ENCODE results near the gene BOLL. TPM values are rescaled to one million over a fixed set of nuclear protein-coding genes. Genes with fewer than 3 reads are reported as not detected.
"Not testable (repeated sequence)": the region's sequence is repeated elsewhere in the genome, so short reads cannot be mapped to it uniquely, and the experiment has no call there.

BOLL gene
- total and polyA plus RNA-seq, 2 donors (not counting 1 experiment from before 2014, with no cell fraction given): not detected

- Histone ChIP-seq H3K9ac (ENCODE audit: insufficient read depth, low read length) (no peak overlapping the region), H3K79me2 (ENCODE audit: control insufficient read depth, insufficient read depth, low read length) (no peaks in the 10 kb centered on the region), H3K4me1 (ENCODE audit: control insufficient read depth, extremely low read depth, insufficient read depth, low read length) (no peaks in the 10 kb centered on the region), H3K36me3 (ENCODE audit: control insufficient read depth, insufficient read depth, low read length) (no peaks in the 10 kb centered on the region), H2AFZ (ENCODE audit: low read length) (no peak overlapping the region), H3K4me3 (replicated peaks in 1 of 4; ENCODE audit: control extremely low read depth in 1 of 4, insufficient read depth in 1 of 4, low read depth in 3 of 4, low read length in 4 of 4) (no peak overlapping the region), H3K9me3 (ENCODE audit: control insufficient read depth, insufficient read depth, low read depth, low read length) (no peaks in the 10 kb centered on the region), H3K27ac (ENCODE audit: insufficient read depth, low read length) (no peak overlapping the region), H3K27me3 (ENCODE audit: control insufficient read depth, insufficient read depth, low read length) (no peaks in the 10 kb centered on the region), H3K4me2 (ENCODE audit: extremely low read depth, insufficient read depth, low read length) (no peak overlapping the region), H4K20me1 (ENCODE audit: control insufficient read depth, extremely low read depth, insufficient read depth, low read length) (no peaks in the 10 kb centered on the region)
- DNase-seq (ENCODE audit: low read depth in 2 of 2): no peak
- TF ChIP-seq EZH2 (IDR thresholded peaks at IDR 0.05; ENCODE audit: low read length, missing control alignments) (no peak), CTCF (conservative IDR thresholded peaks at IDR 0.05 in 1 of 2, IDR thresholded peaks at IDR 0.05 in 1 of 2; ENCODE audit: low read depth in 1 of 2, low read length in 2 of 2) (no peak)
These were observed 26.1 kb downstream of the BOLL start for GRCh38 chr2:197759013-197759412.

- Histone ChIP-seq H3K4me3 (replicated peaks in 1 of 4; ENCODE audit: control extremely low read depth in 1 of 4, insufficient read depth in 1 of 4, low read depth in 3 of 4, low read length in 4 of 4) (no peak overlapping the region), H3K36me3 (ENCODE audit: control insufficient read depth, insufficient read depth, low read length) (no peaks in the 10 kb centered on the region), H3K27me3 (ENCODE audit: control insufficient read depth, insufficient read depth, low read length) (no peaks in the 10 kb centered on the region), H2AFZ (ENCODE audit: low read length) (no peak overlapping the region), H3K4me1 (ENCODE audit: control insufficient read depth, extremely low read depth, insufficient read depth, low read length) (no peaks in the 10 kb centered on the region), H3K27ac (ENCODE audit: insufficient read depth, low read length) (no peak overlapping the region), H3K4me2 (ENCODE audit: extremely low read depth, insufficient read depth, low read length) (no peak overlapping the region), H3K79me2 (ENCODE audit: control insufficient read depth, insufficient read depth, low read length) (no peaks in the 10 kb centered on the region), H4K20me1 (ENCODE audit: control insufficient read depth, extremely low read depth, insufficient read depth, low read length) (no peaks in the 10 kb centered on the region), H3K9me3 (ENCODE audit: control insufficient read depth, insufficient read depth, low read depth, low read length) (no peaks in the 10 kb centered on the region), H3K9ac (ENCODE audit: insufficient read depth, low read length) (no peak overlapping the region)
- DNase-seq (ENCODE audit: low read depth in 2 of 2): peak in 1 of 2 donors; percentile 12
- no peak for TF ChIP-seq EZH2 (IDR thresholded peaks at IDR 0.05; ENCODE audit: low read length, missing control alignments)
- no peak for TF ChIP-seq CTCF (conservative IDR thresholded peaks at IDR 0.05 in 1 of 2, IDR thresholded peaks at IDR 0.05 in 1 of 2; ENCODE audit: low read depth in 1 of 2, low read length in 2 of 2)
These were observed 44.9 kb downstream of the BOLL start for GRCh38 chr2:197740200-197740599.

- H2AFZ ChIP-seq (ENCODE audit: low read length); DNase-seq (ENCODE audit: low read depth in 2 of 2); H3K9ac ChIP-seq (ENCODE audit: insufficient read depth, low read length); H3K4me2 ChIP-seq (ENCODE audit: extremely low read depth, insufficient read depth, low read length); H3K27ac ChIP-seq (ENCODE audit: insufficient read depth, low read length); H3K36me3 ChIP-seq (ENCODE audit: control insufficient read depth, insufficient read depth, low read length); H3K27me3 ChIP-seq (ENCODE audit: control insufficient read depth, insufficient read depth, low read length); H3K79me2 ChIP-seq (ENCODE audit: control insufficient read depth, insufficient read depth, low read length); H3K4me1 ChIP-seq (ENCODE audit: control insufficient read depth, extremely low read depth, insufficient read depth, low read length); H4K20me1 ChIP-seq (ENCODE audit: control insufficient read depth, extremely low read depth, insufficient read depth, low read length); H3K4me3 ChIP-seq (replicated peaks in 1 of 4; ENCODE audit: control extremely low read depth in 1 of 4, insufficient read depth in 1 of 4, low read depth in 3 of 4, low read length in 4 of 4); H3K9me3 ChIP-seq (ENCODE audit: control insufficient read depth, insufficient read depth, low read depth, low read length): not testable (repeated sequence)
These were observed 56.3 kb downstream of the BOLL start for GRCh38 chr2:197728555-197729544.

Data from fibroblast of lung (primary cell).